MV-4-11 (cell line): ENCODE results near the gene CDC37.
"Not testable (repeated sequence)": the region's sequence is repeated elsewhere in the genome, so short reads cannot be mapped to it uniquely, and the experiment has no call there.

Source experiments
- DNase-seq: peaks from one replicate; lab custom pipeline; 2025; lab: John Stamatoyannopoulos, UW

The CDC37 gene

GRCh38 chr19:10419646-10420443 lies 16.5 kb upstream of the CDC37 start:
- DNase-seq, result peak; percentile 71

GRCh38 chr19:10419200-10419645 lies 15.9 kb upstream of the CDC37 start:
- DNase-seq, result no peak

GRCh38 chr19:10418485-10419199 lies 15.3 kb upstream of the CDC37 start:
- DNase-seq, result no peak

DNA sequence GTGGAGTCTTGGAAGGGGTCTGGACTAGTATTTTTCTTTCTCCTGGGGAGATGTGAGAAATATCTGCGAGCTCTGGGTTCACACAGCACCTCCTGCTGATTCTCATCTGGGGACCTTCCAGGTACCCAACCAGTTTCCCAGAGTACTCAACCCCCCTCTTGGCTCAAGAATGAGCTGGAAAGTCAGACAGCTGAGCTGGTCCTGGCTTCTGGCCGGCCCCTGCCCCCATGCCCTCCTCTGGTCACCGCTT lies 14.8 kb upstream of the CDC37 start:
- DNase-seq, result no peak

DNA sequence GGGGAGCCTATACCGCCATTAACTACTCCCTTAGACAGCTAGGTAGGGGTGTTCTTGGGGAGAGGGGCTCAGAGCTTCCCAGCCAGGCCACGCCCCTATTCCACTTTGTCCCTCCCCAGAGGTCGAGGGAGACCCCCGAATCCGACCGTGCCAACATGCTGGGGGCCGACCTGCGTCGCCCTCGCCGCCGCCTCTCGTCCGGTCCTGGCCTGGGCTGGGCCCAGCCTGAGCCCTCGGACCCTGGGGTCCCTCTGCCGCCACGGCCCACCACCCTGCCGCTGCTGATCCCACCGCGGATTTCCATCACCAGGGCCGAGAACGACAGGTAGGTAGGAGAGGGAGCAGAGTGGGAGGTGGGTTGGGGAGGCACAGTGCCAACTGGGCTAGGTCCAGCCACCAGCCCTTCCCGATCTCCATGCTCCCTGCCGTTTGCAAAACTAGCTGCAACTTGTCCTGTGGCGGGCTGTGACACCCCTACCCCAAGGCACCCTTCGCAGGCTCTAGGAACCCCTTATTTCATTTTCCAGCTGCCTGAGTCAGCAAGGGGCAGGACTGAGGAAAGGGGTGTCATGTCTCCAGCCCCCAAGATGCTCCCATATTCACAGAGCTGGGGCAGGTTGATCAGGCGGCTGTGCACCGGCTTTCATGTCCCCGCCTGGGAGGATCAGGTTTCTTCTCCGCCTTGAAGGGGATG lies 14.3 kb upstream of the CDC37 start:
- no peak for DNase-seq

DNA sequence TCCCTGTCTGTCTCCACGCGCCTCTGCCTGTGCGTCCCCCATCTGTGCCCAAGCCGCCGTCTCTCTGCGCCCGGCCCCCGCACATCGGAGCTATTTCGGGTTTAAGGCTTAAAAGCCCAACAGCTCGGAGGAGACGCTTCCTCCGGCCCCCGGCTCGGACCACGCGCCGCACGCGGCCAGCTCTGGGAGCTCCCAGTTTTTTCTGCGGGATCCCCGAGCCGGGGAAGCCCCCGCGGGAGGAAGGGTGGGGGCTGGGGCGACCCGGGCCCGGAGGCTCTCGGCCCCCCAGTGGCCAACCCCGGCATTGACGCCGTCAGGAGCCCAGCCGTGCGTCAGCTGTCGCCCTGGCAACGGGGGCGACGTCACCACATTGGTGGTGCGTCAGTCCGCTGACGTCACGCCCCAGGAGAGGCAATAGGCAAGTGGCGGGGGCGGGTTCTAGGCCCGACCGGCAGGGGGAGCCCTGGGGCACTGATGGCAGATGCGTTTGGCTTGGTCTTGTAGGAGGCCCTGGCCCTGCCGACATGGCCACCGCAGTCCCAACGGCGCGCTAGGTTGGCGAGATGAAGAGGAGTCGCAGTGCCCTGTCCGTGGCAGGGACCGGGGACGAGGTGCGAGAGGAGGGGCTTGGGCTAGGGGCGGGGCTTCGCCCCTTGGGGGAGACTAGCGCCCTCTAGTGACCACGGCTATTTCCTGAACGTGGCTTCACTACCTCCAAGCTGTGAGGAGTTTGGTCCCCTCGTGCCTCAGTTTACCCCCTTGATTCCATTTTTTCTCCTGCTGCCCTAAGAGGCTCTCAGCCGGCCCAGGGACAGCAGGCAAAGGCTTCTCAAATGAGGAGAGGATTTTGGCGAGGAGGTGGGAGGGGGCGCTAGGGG lies 13.3 kb upstream of the CDC37 start:
- DNase-seq, result peak; percentile 96

DNA sequence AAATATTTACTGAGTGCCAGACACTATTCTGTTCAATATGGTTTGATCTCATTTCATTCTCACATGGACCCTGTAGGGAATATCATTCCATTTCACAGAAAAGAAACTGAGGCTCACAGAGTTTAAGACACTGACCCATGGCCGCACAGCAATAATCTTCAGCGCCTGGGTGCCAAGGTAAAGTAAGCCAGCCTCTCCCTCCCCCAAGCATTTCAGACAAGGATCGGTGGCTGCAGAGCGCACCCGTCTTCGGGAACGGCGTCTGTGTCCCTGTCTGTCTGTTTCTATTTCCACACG lies 12.7 kb upstream of the CDC37 start:
- DNase-seq, result no peak

- DNase-seq, result peak; percentile 96
Measured at GRCh38 chr19:10412257-10412977, 9.1 kb upstream of the CDC37 start.

DNA sequence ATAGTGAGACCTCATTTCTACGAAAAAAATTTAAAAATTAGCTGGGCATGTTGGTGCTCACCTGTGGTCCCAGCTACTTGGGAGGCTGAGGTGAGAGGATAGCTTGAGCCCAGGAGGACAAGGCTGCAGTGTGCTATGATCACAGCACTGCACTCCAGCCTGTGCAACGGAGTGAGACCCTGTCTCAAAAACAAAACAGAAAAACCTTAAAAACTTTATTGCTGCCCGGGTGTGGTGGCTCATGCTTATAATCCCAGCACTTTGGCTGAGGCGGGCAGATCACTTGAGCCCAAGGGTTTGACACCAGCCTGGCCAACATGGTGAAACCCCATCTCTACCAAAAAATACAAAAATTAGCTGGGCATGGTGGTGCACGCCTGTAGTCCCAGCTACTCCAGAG lies 7.9 kb upstream of the CDC37 start:
- not testable (repeated sequence) for DNase-seq

GRCh38 chr19:10408511-10409283 lies 5.4 kb upstream of the CDC37 start:
- DNase-seq, result peak; percentile 98

GRCh38 chr19:10407096-10407495 lies 3.8 kb upstream of the CDC37 start:
- DNase-seq, result no peak

- no peak for DNase-seq
Measured at GRCh38 chr19:10406191-10406590, 2.8 kb upstream of the CDC37 start.

- peak; percentile 27 for DNase-seq
Measured at GRCh38 chr19:10404888-10405820, 1.8 kb upstream of the CDC37 start.

DNA sequence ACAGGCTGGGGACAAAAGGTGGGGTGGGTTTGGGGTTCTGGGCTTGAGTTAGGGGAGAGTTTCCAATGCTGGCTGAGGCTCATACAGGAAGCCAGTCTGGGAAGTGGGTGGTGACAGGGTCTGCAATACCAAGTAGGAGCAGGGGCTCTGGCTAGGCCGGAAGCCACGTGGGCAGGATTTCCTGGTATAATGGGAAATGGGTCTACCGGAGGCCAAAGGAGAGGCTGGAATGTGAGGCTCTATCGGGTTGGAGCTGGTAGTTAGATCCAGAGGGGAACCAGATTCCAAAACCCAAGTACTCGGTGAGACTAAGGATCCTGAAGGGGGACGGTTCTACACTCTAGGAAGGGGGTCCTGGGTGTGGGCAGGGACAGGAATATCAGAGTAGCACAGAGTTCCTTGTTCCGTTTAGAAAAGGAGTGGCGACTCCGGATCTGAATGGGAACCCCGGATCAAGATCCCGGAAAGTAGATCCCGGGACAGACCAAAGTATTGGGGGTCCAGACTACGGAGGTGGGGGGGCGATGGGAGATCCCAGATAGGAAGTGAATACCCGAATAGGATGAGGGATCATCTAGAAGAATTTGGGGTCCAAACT lies 802 bp downstream of the CDC37 start:
- DNase-seq, result peak; percentile 51

- DNase-seq, result no peak
Measured at GRCh38 chr19:10399878-10400277, 3.5 kb downstream of the CDC37 start.

- not testable (repeated sequence) for DNase-seq
Measured at GRCh38 chr19:10399340-10399739, 4.0 kb downstream of the CDC37 start.

DNA sequence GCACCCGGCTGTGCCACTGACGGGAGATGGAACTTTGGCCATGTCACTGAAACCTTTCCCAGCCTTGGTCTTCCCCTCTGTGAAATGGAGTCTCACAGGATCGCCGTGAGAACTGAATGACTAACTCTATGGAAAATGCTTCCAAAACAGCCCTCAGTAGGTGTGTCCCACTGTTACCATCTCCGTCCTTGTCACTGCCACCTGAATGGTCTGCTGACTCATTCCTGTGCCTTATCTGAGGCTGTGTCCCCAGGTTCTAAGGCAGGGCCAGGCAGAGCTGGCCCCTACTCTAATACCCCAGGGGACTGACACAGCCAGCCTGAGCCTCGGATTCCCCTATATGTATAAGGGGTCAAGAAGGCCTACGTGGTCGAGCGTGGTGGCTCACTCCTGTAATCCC lies 4.5 kb downstream of the CDC37 start:
- no peak for DNase-seq

DNA sequence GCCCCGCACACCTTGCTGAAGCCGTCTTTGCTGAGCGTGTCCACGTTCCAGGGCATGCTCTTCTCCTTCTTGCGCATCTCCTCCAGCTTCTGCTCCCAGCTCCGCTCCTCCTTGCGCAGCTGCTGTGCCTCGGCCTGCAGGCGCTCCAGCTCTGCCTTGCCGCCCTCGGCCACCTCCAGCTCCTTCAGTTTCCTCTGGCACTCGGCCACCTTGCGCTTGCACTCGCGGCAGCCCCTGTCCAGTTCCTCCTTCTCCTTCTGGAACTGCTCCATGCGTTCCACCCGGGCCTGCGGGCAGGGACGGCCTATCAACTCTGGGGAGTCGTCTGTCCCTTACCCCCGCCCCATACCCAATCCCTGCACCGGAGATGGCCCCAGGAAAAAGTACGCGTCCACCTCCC lies 7.4 kb downstream of the CDC37 start:
- no peak for DNase-seq

- DNase-seq, result no peak
Measured at GRCh38 chr19:10395436-10395835, 7.9 kb downstream of the CDC37 start.
